Astrocyte (in vitro differentiated cells and primary cell): ENCODE results near the gene HPN.

Experiments
- CTCF ChIP-seq: IDR thresholded peaks from 2 replicates; pipeline ENCODE4 v1.5.1; 2011; ENCODE audit warnings: low read depth, mild to moderate bottlenecking, inconsistent platforms, low read length, moderate library complexity; ENCODE audit not compliant: insufficient read depth
- EZH2 ChIP-seq: IDR thresholded peaks from 2 replicates; pipeline ENCODE4 v1.6.1; 2012; ENCODE audit warnings: mild to moderate bottlenecking, low read length, inconsistent platforms; ENCODE audit not compliant: insufficient read depth

GRCh38 chr19:35022460-35022859 lies 19.1 kb upstream of the HPN start:
- TF ChIP-seq CTCF (no peak), EZH2 (no peak)
